Ramos (cell line): ENCODE measurements around the gene PDE4D.

Experiments used
- in situ Hi-C: fragments of 300-500 bp; cut with MboI; formaldehyde crosslinking; loops from one replicate; pipeline ENCODE4 v1.14.3; 2022; ENCODE audit warnings: low sequenced_read_pairs; ENCODE audit not compliant: unreplicated experiment

PDE4D gene

DNA sequence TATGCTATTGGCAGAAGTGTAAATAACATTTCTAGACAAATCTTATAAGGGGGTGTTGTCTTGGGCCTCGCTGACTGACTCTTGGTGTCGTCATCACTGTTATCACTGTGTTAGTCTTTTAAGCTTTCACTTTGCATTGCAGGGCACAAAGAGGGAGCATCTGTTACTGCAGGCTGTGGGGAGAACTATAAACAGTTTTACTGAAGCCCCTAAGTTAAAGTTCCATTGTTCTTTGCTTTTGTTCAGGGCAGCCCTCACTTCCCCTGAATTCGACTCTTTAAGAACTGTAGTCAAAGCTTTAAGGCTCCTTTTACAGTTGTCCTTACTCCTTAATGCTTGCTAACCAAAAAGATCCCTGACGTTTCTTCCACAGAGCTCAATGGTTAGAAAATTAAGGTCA lies 705.7 kb downstream of the PDE4D start:
- in situ Hi-C loops = loop anchor here (10.0 to 25.0 kb wide), 2 partner anchors 187 to 599 kb away; no protein-coding TSS in a partner anchor

GRCh38 chr5:59186623-59187022 lies 706.9 kb downstream of the PDE4D start:
- in situ Hi-C loops = loop anchor here (10.0 to 25.0 kb wide), 2 partner anchors 188 to 601 kb away; no protein-coding TSS in a partner anchor

GRCh38 chr5:59185757-59186385 lies 707.7 kb downstream of the PDE4D start:
- in situ Hi-C loops = loop anchor here (10.0 to 25.0 kb wide), 2 partner anchors 189 to 601 kb away; no protein-coding TSS in a partner anchor

DNA sequence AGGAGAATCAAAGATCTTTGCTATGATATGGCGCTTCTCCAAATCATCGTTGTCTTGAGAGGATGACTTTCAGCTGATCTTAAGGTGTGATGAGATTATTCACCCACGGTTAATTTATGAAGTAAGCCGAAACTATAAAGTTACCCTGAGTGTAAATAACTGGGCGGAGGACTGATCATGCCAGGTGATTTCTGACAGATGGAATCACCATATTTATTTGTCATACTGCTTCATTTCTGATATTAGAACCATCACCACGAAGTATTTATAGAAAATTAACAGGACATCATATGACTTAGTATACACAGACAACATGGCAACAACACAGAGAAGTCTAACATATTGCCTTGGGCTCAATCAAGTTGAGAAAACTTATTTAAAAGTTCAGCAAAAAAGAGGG lies 708.8 kb downstream of the PDE4D start:
- in situ Hi-C loops = loop anchor here (10.0 to 25.0 kb wide), 2 partner anchors 190 to 603 kb away; no protein-coding TSS in a partner anchor

DNA sequence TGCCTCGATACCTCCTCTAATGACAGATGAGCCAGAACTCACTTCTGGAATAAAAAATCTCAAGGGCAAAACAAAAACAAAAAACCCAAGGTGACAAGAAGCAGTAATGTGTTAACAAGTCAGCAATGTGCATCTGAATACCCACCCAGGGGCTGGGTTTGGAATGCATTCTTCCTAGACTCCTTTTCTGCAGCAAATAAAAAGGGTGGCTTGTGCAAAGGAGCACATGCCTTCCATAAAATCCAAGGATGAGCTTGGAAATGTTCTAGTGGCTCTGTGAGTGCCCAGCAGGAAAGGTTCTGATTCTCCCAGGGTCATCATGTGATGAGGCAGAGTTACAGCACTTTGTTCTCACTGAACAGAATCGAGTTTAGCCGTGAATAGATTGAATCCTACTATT lies 710.8 kb downstream of the PDE4D start:
- in situ Hi-C loops = loop anchor here (10.0 to 25.0 kb wide), 2 partner anchors 192 to 605 kb away; no protein-coding TSS in a partner anchor

GRCh38 chr5:59180515-59180914 lies 713.0 kb downstream of the PDE4D start:
- in situ Hi-C loops = loop anchor here (10.0 to 25.0 kb wide), 2 partner anchors 194 to 607 kb away; no protein-coding TSS in a partner anchor

DNA sequence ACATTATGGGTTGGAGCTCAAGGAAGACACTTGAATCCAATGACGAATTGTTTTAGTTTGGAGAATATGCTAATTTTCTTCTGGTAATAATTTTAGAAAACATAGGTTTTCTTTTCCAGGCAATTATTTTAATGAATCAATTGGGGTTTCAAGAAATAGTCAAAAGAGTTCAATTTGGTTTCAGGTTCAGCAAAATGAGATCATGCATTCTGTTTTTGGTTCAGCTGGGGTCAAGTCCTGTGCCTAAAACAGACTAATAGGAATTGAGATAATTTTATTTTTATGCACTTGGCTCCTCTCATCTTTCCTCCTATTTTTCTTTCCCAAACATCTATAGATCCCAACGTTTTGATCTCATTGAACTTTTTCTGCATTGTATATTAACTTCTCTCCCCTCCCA lies 713.8 kb downstream of the PDE4D start:
- in situ Hi-C loops = loop anchor here (10.0 to 25.0 kb wide), 2 partner anchors 195 to 608 kb away; no protein-coding TSS in a partner anchor

GRCh38 chr5:59178482-59178881 lies 715.0 kb downstream of the PDE4D start:
- in situ Hi-C loops = loop anchor here (25.0 kb wide), 1 partner anchor 609 kb away; no protein-coding TSS in a partner anchor

DNA sequence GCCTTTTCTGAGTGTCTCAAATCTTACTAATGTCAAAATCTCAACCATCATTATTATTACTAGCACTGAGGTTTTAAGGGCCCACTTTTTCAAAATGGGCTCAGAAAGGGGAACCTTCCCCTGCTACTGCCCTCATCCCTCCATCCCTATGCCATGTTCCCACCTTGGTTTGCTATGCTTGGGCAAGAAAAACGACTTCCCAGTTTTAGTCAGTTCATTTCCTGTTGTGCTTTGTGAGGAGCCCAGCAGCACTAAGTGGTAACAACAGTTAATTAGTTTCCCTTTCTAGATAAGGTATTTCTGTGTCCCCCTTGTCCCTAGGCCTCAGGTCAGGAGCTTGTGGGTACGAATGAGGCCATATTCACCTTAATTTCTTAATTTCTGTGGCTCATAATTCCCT lies 715.5 kb downstream of the PDE4D start:
- in situ Hi-C loops = loop anchor here (25.0 kb wide), 1 partner anchor 609 kb away; no protein-coding TSS in a partner anchor

- in situ Hi-C loops = loop anchor here (25.0 kb wide), 1 partner anchor 610 kb away; no protein-coding TSS in a partner anchor
These were observed 715.9 kb downstream of the PDE4D start for GRCh38 chr5:59177644-59178043.

DNA sequence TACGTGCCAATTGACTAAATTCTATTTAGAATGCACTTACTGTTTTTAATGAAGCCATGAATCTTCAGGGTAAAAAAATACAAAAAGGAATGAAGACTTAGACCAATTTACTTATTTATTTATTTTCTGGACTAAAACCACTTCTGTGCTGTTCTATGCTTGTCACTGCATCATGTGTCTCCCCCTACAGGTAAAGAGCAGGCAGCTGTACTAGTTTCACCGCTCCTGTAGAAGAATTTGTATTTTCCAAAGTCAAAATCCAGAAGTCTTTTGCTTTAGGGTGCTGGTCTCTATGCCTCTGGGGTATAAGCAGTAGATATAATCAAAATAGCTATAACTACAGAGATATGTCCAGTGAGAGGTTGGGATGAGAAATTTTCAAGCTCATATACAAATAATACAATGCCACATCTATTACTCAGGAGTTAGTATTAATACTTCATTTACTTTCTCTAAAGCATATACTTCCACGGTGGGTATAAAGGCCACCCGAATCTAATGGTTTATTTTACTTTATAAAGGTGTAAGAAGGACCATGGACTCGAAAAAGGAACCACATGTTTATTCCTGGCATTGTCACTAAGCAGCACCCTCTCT lies 719.2 kb downstream of the PDE4D start:
- in situ Hi-C loops = loop anchor here (25.0 kb wide), 1 partner anchor 287 kb away; no protein-coding TSS in a partner anchor

- in situ Hi-C loops = loop anchor here (25.0 kb wide), 1 partner anchor 286 kb away; no protein-coding TSS in a partner anchor
These were observed 719.9 kb downstream of the PDE4D start for GRCh38 chr5:59173578-59173977.

DNA sequence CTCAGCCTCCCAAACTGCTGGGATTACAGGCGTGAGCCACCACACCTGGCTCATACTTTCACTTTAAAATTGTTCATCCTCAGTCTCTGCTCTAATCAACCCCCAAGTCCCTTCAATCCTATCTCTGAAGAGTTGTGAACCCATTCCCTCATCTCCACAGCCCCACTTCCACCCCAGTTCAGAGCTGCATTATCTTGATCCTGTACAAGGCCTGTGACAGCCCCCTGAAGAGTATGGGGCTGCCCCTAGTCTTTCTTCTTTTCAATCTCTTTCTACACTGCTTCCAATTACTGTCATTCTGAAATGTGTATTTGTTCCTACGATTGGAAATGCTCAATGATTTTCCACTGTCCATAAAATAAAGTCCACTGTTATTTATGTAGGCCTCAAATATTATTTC lies 722.4 kb downstream of the PDE4D start:
- in situ Hi-C loops = loop anchor here (25.0 kb wide), 1 partner anchor 284 kb away; no protein-coding TSS in a partner anchor

- in situ Hi-C loops = loop anchor here (25.0 kb wide), 1 partner anchor 282 kb away; no protein-coding TSS in a partner anchor
These were observed 723.8 kb downstream of the PDE4D start for GRCh38 chr5:59169768-59170150.

GRCh38 chr5:59169081-59169767 lies 724.3 kb downstream of the PDE4D start:
- in situ Hi-C loops = loop anchor here (25.0 kb wide), 1 partner anchor 282 kb away; no protein-coding TSS in a partner anchor

DNA sequence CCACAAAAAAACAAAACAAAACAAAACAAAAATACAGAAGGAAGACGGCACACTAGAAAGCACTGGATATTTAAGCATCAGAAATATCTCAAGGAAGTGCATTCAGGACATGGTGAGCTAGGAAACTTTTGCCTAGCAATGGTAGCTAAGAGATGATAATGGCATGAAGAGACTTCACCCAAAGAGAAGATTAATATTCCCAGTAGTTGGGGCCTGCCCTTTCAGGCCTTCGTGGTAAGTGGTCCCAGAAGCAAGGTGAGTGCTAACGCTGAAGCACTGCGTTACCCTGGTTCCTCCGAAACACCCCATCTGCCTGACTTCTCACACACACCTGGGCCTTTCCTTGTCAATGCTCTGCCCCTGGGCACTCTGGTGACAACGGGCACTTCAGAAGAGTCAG lies 725.5 kb downstream of the PDE4D start:
- in situ Hi-C loops = loop anchor here (25.0 kb wide), 1 partner anchor 281 kb away; no protein-coding TSS in a partner anchor

DNA sequence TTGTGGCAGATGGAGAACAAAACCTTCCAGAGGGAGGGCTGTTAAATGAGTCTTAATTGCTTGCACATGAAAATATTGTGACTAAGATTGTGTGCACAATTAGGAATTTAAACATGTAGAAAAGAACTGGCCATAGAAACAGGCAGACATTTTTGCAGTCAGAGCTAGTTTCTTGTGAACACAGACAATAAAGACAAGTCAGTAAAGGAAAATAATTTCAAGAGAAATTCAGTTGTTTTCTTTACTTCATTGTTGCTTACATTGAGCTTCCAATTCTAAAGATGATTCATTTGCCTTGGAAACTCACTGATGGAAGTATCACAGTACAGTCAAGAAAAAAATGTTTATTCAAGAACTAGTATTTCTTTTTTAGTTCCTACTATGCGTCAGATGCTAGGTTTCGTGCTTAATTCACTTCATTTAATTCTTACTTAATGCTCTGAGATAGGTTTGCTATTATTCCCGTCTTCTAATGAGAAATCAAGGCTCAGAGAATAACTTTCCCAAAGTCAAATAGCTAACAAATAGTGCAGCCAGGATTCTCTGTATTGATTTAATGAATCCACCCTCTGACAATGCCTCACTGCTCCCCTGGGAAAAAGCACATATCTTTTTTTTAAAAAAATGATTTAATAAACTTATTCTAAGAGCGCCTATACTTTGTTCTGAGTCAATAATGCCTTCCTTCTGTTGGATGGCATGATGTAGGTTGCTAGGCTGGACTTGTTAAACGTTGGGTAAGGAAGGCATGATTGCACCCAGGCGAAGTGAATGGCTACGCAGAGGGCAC lies 729.3 kb downstream of the PDE4D start:
- in situ Hi-C loops = loop anchor here (25.0 kb wide), 1 partner anchor 277 kb away; no protein-coding TSS in a partner anchor

DNA sequence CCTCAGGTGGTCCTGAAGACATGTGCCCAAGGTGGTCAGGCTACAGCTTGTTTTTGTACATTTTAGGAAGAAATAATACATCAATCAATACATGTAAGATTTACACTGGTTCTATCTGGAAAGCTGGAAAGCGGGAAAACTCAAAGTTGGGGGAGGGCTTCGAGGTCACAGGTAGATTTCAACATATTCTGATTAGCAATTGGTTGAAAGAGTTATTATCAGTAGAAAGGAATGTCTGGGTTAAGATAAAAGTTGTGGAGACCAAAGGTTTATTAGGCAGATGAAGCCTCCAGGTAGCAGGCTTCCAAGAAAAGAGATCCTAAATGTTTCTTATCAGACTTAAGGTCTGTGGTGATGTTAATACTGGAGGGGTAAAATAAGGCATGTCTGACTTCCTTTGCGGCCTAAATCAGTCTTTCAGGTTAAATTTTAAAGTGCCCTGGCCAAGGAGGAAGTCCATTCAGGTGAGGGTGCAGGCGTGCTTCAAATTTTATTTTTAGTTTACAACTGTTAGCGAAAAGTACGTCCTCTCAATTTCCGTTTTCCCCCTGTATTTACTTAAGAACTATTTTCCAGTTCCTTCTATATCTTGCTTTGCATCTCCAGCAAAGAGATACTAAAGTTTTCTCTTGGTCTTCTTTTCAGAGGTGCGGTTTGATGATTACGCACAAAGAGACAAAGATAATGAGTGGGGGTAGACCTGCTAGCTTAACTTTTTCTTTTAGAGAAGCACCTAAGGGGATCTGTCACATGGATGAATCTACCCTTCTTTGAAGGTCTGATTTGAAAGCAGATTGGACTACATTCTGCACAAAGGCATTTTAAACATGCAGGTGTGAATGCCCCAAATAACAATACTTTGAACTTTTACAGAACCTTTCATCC lies 732.1 kb downstream of the PDE4D start:
- in situ Hi-C loops = loop anchor here (25.0 kb wide), 1 partner anchor 274 kb away; no protein-coding TSS in a partner anchor
